Epidermal melanocyte (primary cell): ENCODE data around the gene TUBA3C.
"Not testable (repeated sequence)": the region's sequence is repeated elsewhere in the genome, so short reads cannot be mapped to it uniquely, and the experiment has no call there.

Experiments used
- DNase-seq: peaks from one replicate; pipeline ENCODE4 v3.0.0; 2011; ENCODE audit warnings: low spot score; ENCODE audit not compliant: insufficient read length

The TUBA3C gene

GRCh38 chr13:19181621-19182485 lies at the start of gene TUBA3C:
Gene TUBA3C, minus strand, starts transcription at chr13:19181824. Its CDS starts 77 bp downstream, at chr13:19181747.
- no peak for DNase-seq

DNA sequence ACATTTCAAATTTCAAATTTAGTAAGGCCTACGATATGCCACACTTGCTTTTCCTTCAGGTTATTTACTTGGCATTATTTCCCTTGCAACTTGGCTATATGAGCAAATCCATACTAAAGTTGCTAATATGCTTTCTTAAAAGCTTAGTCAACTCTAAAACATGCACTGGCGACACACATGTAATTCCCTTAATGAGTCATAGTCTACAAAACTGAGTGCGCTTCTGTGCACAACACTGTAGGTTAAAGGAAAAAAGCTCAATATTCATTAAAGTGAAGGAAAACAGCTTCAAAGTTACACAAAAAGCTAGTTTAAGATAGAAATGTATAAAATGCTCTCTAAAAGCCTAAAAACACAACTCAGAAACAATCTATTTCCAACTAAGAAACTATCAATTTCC lies 25.8 kb upstream of the TUBA3C start:
- not testable (repeated sequence) for DNase-seq

DNA sequence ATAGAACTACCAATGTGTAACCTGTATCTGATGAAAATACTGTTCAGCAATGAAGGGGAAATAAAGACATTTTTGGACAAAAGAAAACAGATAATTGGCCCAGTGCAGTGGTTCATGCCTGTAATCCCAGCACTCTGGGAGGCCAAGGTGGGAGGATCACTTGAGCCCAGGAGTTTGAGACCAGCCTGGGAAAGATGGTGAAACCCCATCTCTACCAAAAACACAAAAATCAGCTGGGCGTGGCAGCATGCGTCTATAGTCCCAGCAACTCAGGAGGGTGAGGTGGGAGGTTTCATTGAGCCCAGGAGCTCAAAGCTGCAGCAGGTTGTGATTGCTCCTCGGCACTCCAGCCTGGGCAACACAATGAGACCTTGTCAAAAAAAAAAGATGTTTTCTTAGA lies 11.0 kb upstream of the TUBA3C start:
- not testable (repeated sequence) for DNase-seq

- DNase-seq = not testable (repeated sequence)
These were observed 8.3 kb upstream of the TUBA3C start for GRCh38 chr13:19189911-19190310.

DNA sequence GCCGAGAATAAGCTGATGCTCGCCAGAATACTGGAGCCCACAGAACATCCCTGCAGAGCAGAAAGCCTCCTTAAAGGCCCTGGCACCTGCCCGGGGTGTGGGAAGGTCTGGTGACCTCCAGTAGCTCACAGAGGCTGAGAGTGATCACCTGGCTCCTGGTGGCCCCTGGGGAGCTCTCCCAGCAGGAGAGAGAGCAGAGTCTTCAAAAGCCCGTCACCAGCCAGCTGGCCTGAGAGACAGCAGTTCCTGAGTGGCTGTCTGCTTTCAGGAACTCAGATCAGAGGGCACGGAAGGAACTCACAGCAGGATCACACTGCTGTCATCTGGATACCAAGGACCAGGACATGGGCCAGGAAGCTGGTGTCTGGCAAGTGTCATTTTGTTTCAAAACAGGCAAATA lies 7.7 kb upstream of the TUBA3C start:
- not testable (repeated sequence) for DNase-seq

DNA sequence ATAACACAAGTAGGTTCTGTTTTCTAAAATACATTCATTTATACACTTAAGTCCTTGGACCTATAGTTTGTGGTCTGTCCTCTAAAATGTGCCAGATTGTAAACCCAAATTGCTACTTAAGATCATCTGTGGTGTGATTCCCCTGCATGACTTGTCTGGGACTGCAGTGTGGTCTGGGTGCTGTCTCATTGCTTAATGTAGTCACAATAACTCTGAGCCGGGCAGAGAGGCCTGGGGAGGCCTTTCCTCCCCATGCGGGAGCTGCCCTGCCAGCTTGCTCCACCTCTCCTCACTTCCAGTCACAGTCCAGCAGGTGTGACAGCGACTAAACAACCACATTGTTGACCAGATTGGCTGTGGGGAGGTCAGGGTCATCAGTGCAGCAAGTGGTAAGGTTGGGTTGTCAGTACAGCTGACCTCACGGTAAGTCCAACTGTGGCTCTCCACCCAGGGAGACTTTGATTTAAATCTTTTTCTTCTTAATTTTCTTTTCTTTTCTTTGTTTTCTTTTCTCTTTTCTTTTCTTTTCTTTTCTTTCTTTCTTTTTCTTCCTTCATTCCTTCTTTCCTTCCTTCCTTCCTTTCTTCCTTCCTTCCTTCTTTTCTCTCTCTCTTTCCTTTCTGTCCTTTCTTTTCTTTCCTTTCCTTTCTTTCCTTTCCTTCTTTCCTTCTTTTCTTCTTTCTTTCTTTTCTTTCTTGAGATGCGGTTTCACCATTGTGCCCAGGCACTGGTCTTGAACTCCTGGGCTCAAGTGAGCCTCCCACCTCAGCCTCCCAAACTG lies 4.4 kb upstream of the TUBA3C start:
- DNase-seq = no peak

GRCh38 chr13:19185086-19185864 lies 3.7 kb upstream of the TUBA3C start:
- DNase-seq = no peak

DNA sequence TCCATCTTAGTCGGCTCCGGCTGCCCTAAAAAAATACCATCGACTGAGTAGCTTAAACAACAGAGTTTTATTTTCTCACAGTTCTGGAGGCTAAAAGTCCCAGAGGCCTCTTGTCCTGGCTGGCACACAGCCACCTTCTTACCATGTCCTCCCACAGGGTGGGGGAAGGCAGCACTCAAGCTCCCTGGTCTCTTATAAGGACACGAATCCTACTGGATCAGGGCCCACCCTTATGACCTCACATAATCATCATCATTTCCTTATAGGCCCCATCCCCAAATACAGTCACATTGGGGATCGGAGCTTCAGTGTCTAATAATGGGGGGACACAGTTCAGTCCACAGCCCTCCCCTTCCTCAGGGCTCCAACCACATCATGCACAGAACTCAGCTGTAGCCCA lies 2.6 kb upstream of the TUBA3C start:
- no peak for DNase-seq

DNA sequence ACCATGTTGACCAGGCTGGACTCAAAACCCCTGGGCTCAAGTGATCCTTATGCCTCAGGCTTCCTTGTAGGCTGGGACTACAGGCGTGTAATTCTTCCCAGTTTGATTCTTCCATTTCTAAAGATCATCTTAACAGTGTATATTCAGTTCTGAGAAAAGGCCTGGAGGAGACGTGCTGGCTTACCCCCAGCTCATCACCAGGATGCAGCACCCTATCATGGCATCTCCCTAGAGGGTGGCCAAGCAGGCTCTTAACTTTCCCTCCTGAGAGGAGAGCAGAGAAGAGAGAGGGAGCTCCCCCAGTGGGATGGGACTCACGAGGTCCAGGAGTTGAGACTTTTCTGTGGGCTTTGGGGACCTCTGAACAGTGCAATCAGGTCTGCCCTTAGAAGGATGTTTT lies 2.1 kb upstream of the TUBA3C start:
- no peak for DNase-seq

DNA sequence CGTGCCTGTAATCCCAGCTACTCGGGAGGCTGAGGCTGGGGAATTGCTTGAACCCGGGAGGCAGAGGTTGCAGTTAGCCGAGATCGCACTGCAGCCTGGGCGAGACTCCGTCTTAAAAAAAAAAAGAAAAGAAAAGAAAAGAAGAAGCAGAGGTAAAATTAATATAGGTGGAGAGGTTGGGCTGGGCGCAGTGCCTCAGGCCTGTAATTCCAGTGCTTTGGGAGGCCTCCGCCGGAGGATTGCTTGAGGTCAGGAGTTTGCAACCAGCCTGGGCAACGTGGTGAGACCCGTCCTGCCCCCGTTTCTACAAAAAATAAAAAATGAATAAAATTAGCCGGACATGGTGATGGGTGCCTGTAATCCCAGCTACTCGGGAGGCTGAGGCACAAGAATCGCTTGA lies 912 bp upstream of the TUBA3C start:
- no peak for DNase-seq

- no peak for DNase-seq
These were observed 503 bp downstream of the TUBA3C start for GRCh38 chr13:19181021-19181620.

- no peak for DNase-seq
These were observed 1.7 kb downstream of the TUBA3C start for GRCh38 chr13:19179916-19180315.

GRCh38 chr13:19178901-19179593 lies 2.6 kb downstream of the TUBA3C start:
- no peak for DNase-seq

- not testable (repeated sequence) for DNase-seq
These were observed 4.4 kb downstream of the TUBA3C start for GRCh38 chr13:19176981-19177776.

DNA sequence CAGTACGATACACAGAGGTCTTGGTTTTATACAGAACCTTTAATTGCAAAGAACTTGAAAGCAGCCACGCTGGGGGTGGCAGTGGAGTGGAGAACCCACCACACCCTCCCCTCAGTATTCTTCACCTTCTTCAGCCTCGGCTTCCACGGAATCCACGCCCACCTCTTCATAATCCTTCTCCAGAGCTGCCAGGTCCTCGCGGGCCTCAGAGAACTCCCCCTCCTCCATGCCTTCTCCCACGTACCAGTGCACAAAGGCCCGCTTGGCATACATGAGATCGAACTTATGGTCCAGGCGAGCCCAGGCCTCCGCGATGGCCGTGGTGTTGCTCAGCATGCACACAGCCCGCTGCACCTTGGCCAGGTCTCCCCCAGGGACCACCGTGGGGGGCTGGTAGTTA lies 7.9 kb downstream of the TUBA3C start:
- no peak for DNase-seq

GRCh38 chr13:19172647-19173030 lies 9.0 kb downstream of the TUBA3C start:
- no peak for DNase-seq

DNA sequence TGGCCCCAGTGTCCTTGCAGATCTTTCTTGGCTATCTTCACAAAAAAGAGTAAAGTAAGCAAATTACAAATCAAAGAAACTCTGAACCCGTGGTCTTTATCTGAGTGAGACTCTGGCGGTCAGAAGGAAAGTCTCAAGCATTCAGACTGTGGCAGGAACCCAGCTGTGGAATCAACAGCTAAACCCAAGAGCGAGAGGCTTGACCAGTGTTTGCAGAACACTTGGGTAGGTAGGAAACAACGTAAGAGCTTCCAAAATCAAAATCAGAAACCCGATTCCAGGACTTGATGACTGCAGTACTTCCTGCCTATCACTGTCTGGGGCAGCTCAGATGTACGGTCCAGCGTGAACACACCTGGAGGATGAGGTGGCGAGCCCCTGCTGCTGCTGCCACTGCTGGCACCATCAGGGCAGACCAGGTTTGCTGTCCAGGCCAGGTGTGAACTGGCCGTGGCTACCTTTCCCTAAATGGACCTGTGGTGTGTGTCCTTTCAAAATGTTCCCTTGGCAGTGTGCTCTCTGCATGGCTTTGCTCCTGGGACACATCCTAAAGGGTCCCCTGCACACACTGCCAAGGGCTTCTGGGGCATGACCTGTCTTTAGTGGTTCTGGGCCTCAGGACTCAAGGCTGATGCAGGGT lies 9.5 kb downstream of the TUBA3C start:
- DNase-seq = no peak

DNA sequence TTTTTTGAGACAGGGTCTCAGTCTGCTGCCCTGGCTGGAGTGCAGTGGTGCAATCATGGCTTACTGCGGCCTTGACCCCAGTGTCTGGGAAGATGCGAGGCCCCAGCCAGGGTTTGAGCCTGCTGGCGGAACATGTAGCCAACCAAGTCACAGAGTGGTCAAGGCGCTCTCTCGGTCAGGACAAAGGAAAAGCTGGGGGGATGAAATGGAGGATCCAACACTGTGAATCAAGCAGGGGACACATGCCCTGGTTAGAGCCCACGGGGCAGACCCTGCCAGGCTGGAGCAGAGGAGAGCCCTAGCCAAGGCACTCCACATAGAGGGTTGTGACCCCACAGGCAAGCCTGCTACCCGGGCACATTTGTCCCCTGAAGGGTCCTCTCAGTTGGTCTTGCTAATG lies 10.1 kb downstream of the TUBA3C start:
- no peak for DNase-seq

GRCh38 chr13:19169991-19170390 lies 11.6 kb downstream of the TUBA3C start:
- DNase-seq = no peak
